DOHH2 (cell line): ENCODE results near the gene EEIG2.
"Not testable (repeated sequence)": the region's sequence is repeated elsewhere in the genome, so short reads cannot be mapped to it uniquely, and the experiment has no call there.

Experiments
- H3F3A ChIP-seq: fragments of 200-600 bp; sonication (generic), shearing (Covaris generic); 2 replicates; pipeline ENCODE4 v1.6.0; 2016; ENCODE audit warnings: antibody characterized with exemption, mild to moderate bottlenecking; ENCODE audit not compliant: control insufficient read depth, insufficient read depth
- H3K27ac ChIP-seq: fragments of 200-600 bp; sonication (generic); 2 replicates; pipeline ENCODE4 v1.5.1; 2014; ENCODE audit warnings: low read depth, mild to moderate bottlenecking, low read length, moderate library complexity
- H3K27me3 ChIP-seq: fragments of 200-600 bp; sonication (generic); 2 replicates; pipeline ENCODE4 v1.6.1; 2014; ENCODE audit warnings: mild to moderate bottlenecking, low read length, mixed read lengths; ENCODE audit not compliant: control insufficient read depth
- H3K36me3 ChIP-seq: fragments of 200-600 bp; sonication (generic); 2 replicates; pipeline ENCODE4 v1.6.1; 2014; ENCODE audit warnings: mild to moderate bottlenecking, low read length, moderate library complexity, mixed read lengths; ENCODE audit not compliant: control insufficient read depth
- H3K4me1 ChIP-seq: fragments of 200-600 bp; sonication (generic); 2 replicates; pipeline ENCODE4 v1.6.1; 2014; ENCODE audit warnings: mild to moderate bottlenecking, low read length, mixed read lengths; ENCODE audit not compliant: control insufficient read depth
- H3K4me2 ChIP-seq: fragments of 200-600 bp; sonication (generic); 2 replicates; pipeline ENCODE4 v1.6.0; 2014; ENCODE audit warnings: mild to moderate bottlenecking, low read length, moderate library complexity
- H3K4me3 ChIP-seq: fragments of 200-600 bp; sonication (generic); 2 replicates; pipeline ENCODE4 v1.5.1; 2014; ENCODE audit warnings: mild to moderate bottlenecking, low read length, mixed read lengths
- H3K79me2 ChIP-seq: fragments of 200-600 bp; sonication (generic); 2 replicates; pipeline ENCODE4 v1.6.1; 2014; ENCODE audit warnings: mild to moderate bottlenecking, low read length, mixed read lengths; ENCODE audit not compliant: control insufficient read depth
- H3K9me2 ChIP-seq: fragments of 200-600 bp; sonication (generic); replicated peaks from 2 replicates; pipeline ENCODE4 v1.6.1; 2014; ENCODE audit warnings: mild to moderate bottlenecking, low read length, mixed read lengths; ENCODE audit not compliant: control insufficient read depth
- H3K9me3 ChIP-seq: fragments of 200-600 bp; sonication (generic); 2 replicates; pipeline ENCODE4 v1.6.1; 2014; ENCODE audit warnings: antibody characterized with exemption, low read length, mixed read lengths; ENCODE audit not compliant: control insufficient read depth, insufficient read depth
- H4K20me1 ChIP-seq: fragments of 200-600 bp; sonication (generic); 2 replicates; pipeline ENCODE4 v1.6.0; 2014; ENCODE audit warnings: low read depth, mild to moderate bottlenecking, antibody characterized with exemption, low read length, moderate library complexity; ENCODE audit not compliant: control insufficient read depth, insufficient read depth
- EZH2phosphoT487 ChIP-seq: fragments of 200-600 bp; sonication (generic); IDR thresholded peaks from 2 replicates; pipeline ENCODE4 v1.6.1; 2017; ENCODE audit warnings: borderline replicate concordance, mild to moderate bottlenecking, antibody characterized with exemption, low read length, moderate library complexity, mixed read lengths
- TF ChIP-seq, protein P1 (sequence below): fragments of 200-600 bp; sonication (generic); IDR thresholded peaks from one replicate; pipeline ENCODE4 v1.5.1; 2014; ENCODE audit warnings: antibody characterized with exemption, mild to moderate bottlenecking, low read depth, low read length; ENCODE audit not compliant: poor library complexity, severe bottlenecking

Gene EEIG2

DNA sequence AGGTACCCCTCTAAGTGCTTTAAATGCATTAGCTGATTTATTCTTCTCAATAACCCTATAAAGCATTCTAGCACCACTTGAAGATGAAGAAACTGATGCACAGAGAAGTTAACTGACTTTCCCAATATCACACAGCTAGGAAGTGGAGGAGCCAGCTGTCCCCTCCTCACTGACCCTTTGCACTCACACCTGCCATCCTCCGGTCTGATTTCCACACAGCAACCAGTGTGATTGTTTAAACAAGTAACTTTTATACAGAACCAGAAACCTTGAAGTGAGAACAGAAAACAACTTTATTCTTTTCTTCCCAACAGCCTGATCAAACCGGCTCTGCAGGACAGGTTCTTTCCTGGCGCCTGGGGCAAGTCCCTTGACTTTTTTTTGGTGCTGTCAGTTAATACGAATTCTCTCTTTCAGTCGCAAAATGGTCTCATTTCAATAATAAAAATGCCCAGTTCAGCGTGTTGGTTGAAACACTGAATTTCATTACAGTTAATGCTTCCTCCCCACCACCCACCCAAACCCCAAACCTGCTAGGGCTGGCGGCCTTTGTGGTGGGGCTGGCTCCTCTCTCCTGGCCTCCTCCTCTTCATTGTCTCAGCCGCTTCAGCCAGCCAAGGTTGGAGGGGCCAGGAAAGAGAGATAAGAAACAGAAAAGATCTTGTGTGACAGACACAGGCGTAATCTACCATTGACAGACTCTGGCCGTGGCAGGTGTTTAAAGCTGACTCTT lies 26.4 kb upstream of the EEIG2 start:
- no peaks in the 10 kb centered on the region for H3F3A ChIP-seq
- TF ChIP-seq, protein P1, sequence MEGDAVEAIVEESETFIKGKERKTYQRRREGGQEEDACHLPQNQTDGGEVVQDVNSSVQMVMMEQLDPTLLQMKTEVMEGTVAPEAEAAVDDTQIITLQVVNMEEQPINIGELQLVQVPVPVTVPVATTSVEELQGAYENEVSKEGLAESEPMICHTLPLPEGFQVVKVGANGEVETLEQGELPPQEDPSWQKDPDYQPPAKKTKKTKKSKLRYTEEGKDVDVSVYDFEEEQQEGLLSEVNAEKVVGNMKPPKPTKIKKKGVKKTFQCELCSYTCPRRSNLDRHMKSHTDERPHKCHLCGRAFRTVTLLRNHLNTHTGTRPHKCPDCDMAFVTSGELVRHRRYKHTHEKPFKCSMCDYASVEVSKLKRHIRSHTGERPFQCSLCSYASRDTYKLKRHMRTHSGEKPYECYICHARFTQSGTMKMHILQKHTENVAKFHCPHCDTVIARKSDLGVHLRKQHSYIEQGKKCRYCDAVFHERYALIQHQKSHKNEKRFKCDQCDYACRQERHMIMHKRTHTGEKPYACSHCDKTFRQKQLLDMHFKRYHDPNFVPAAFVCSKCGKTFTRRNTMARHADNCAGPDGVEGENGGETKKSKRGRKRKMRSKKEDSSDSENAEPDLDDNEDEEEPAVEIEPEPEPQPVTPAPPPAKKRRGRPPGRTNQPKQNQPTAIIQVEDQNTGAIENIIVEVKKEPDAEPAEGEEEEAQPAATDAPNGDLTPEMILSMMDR, result no peak
- no peak for TF ChIP-seq EZH2phosphoT487
- no peaks in the 10 kb centered on the region for H3K36me3 ChIP-seq
- H3K4me2 ChIP-seq, result no peak overlapping the region
- no peak overlapping the region for H3K27ac ChIP-seq
- no peaks in the 10 kb centered on the region for H3K9me3 ChIP-seq
- H4K20me1 ChIP-seq, result no peaks in the 10 kb centered on the region
- peaks cover 10% of the 10 kb centered on the region for H3K4me1 ChIP-seq
- H3K79me2 ChIP-seq, result no peaks in the 10 kb centered on the region
- H3K4me3 ChIP-seq, result no peak overlapping the region
- no peaks in the 10 kb centered on the region for H3K27me3 ChIP-seq
- no peaks in the 10 kb centered on the region for H3K9me2 ChIP-seq

DNA sequence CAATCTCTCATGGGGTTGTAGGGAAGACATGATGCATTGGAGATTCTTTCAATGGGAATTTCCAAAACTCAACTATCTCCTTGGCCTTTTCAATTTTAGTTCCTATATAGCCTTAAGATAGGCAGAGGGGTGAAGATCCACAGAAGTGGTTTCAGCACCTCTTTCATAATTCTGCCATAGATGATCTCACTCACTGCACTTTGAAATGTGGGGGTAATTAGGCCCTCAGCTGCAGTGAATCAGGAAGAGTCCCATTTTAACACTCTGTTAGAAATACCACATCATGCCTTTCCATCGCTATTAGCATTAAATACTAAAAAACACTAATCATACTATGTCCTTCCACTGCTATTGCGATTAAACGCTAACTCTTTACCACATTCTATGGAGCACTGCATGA lies 25.1 kb upstream of the EEIG2 start:
- H3F3A ChIP-seq, result no peaks in the 10 kb centered on the region
- no peaks in the 10 kb centered on the region for H3K36me3 ChIP-seq
- H4K20me1 ChIP-seq, result no peaks in the 10 kb centered on the region
- no peak overlapping the region for H3K27ac ChIP-seq
- H3K4me2 ChIP-seq, result no peak overlapping the region
- H3K4me1 ChIP-seq, result peaks cover 10% of the 10 kb centered on the region
- no peaks in the 10 kb centered on the region for H3K9me2 ChIP-seq
- no peak overlapping the region for H3K4me3 ChIP-seq
- no peak for TF ChIP-seq EZH2phosphoT487
- TF ChIP-seq, protein P1, result no peak
- no peaks in the 10 kb centered on the region for H3K9me3 ChIP-seq
- no peaks in the 10 kb centered on the region for H3K27me3 ChIP-seq
- no peaks in the 10 kb centered on the region for H3K79me2 ChIP-seq

DNA sequence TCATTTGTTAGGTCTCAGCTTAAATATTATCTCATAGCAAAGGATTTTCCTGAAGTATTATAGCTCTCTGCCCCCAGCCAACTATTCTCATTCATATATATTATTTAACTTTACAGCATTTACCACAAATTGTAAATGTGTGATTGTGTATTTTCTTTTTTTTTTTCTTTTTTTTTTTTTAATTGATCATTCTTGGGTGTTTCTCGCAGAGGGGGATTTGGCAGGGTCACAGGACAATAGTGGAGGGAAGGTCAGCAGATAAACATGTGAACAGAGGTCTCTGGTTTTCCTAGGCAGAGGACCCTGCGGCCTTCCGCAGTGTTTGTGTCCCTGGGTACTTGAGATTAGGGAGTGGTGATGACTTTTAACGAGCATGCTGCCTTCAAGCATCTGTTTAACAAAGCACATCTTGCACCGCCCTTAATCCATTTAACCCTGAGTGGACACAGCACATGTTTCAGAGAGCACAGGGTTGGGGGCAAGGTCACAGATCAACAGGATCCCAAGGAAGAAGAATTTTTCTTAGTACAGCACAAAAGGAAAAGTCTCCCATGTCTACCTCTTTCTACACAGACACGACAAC lies 24.5 kb upstream of the EEIG2 start:
- not testable (repeated sequence) for H3K36me3 ChIP-seq, H3K79me2 ChIP-seq, H3K9me2 ChIP-seq, H3K4me2 ChIP-seq, H4K20me1 ChIP-seq, H3K4me3 ChIP-seq, H3K9me3 ChIP-seq, H3K27ac ChIP-seq, H3F3A ChIP-seq, H3K27me3 ChIP-seq
- peaks cover 10% of the 10 kb centered on the region for H3K4me1 ChIP-seq

DNA sequence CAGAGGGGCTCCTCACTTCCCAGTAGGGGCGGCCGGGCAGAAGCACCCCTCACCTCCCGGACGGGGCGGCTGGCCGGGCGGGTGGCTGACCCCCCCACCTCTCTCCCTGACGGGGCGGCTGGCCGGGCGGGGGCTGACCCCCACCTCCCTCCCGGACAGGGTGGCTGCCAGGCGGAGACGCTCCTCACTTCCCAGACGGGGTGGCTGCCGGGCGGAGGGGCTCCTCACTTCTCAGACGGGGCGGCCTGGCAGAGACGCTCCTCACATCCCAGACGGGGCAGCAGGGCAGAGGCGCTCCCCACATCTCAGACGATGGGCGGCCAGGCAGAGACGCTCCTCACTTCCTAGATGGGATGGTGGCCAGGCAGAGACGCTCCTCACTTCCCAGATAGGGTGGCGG lies 23.9 kb upstream of the EEIG2 start:
- not testable (repeated sequence) for H3K9me2 ChIP-seq, H3K36me3 ChIP-seq, H3K4me3 ChIP-seq, H3K4me2 ChIP-seq, H3K27me3 ChIP-seq, H3K27ac ChIP-seq, H4K20me1 ChIP-seq, H3K9me3 ChIP-seq, H3F3A ChIP-seq, H3K79me2 ChIP-seq
- peaks cover 10% of the 10 kb centered on the region for H3K4me1 ChIP-seq

DNA sequence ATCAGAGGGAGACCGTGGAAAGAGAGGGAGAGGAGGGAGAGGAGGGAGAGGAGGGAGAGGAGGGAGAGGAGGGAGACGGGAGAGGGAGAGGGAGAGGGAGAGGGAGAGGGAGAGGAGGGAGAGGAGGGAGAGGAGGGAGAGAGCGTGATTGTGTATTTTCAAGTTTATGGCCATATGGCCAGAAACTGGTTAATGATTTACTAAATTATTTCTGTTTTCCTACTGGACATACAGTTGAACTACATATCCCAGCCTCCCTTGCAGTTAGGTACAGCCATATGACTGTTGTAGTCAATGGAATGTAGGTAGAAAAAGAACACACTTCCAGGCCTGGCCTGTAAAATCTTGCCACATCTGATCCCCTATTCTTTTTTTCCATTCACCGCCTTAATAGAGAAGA lies 23.1 kb upstream of the EEIG2 start:
- not testable (repeated sequence) for H3K79me2 ChIP-seq, H3K36me3 ChIP-seq, H3K27me3 ChIP-seq, H3K9me2 ChIP-seq, H3K27ac ChIP-seq, H3K4me3 ChIP-seq, H3F3A ChIP-seq, H4K20me1 ChIP-seq, H3K4me2 ChIP-seq, H3K9me3 ChIP-seq
- H3K4me1 ChIP-seq, result peaks cover 10% of the 10 kb centered on the region
